ENCODE measurements around the gene TRPC4AP. TPM values are rescaled to one million over a fixed set of nuclear protein-coding genes. Genes with fewer than 3 reads are reported as not detected.

Gene TRPC4AP
- total RNA-seq, 4 donors from 2014 or later, result 62.7 to 101 (median 80.8) TPM

GRCh38 chr20:34989118-34989517, 103.5 kb downstream of the TRPC4AP start:
- Histone ChIP-seq H3K9me3 (no peaks in the 10 kb centered on the region), H3K36me3 (peaks cover 0 to 5% (median 0%) of the 10 kb centered on the region in 3 donors)

GRCh38 chr20:34988191-34988540, 104.4 kb downstream of the TRPC4AP start:
- H3K36me3 ChIP-seq, result no peaks in the 10 kb centered on the region
- H3K4me3 ChIP-seq, result no peak overlapping the region
- H3K4me1 ChIP-seq, result peaks cover 0 to 15% (median 0%) of the 10 kb centered on the region in 4 donors
- H3K9me3 ChIP-seq, result no peaks in the 10 kb centered on the region
- no peak for DNase-seq
- no peaks in the 10 kb centered on the region for H3K27me3 ChIP-seq
- no peak overlapping the region for H3K27ac ChIP-seq
- TF ChIP-seq CTCF (IDR thresholded peaks at IDR 0.05), result no peak
- no peak for TF ChIP-seq POLR2A (IDR thresholded peaks at IDR 0.05)

More at GRCh38 chr20:34989118-34989517, 103.5 kb downstream of the TRPC4AP start:
- DNase-seq, result no peak
- no peaks in the 10 kb centered on the region for H3K27me3 ChIP-seq
- peaks cover 0 to 5% (median 0%) of the 10 kb centered on the region in 4 donors for H3K4me1 ChIP-seq
- no peak overlapping the region for H3K4me3 ChIP-seq
- no peak overlapping the region for H3K27ac ChIP-seq
- no peak for TF ChIP-seq POLR2A (IDR thresholded peaks at IDR 0.05)
- no peak for TF ChIP-seq CTCF (IDR thresholded peaks at IDR 0.05)

GRCh38 chr20:34987288-34988190, 105.1 kb downstream of the TRPC4AP start:
- no peaks in the 10 kb centered on the region for H3K27me3 ChIP-seq
- TF ChIP-seq CTCF (IDR thresholded peaks at IDR 0.05) (no peak), POLR2A (IDR thresholded peaks at IDR 0.05) (no peak)
- H3K27ac ChIP-seq, result no peak overlapping the region
- no peaks in the 10 kb centered on the region for H3K9me3 ChIP-seq
- no peak overlapping the region for H3K4me3 ChIP-seq
- no peak for DNase-seq
- H3K4me1 ChIP-seq, result peaks cover 0 to 17% (median 0%) of the 10 kb centered on the region in 4 donors
- no peaks in the 10 kb centered on the region for H3K36me3 ChIP-seq

GRCh38 chr20:34986311-34987287, 106.0 kb downstream of the TRPC4AP start:
- TF ChIP-seq POLR2A (IDR thresholded peaks at IDR 0.05) (no peak), CTCF (IDR thresholded peaks at IDR 0.05) (no peak)

GRCh38 chr20:34985461-34986310, 106.9 kb downstream of the TRPC4AP start:
- H3K9me3 ChIP-seq, result no peaks in the 10 kb centered on the region
- H3K27me3 ChIP-seq, result no peaks in the 10 kb centered on the region
- H3K36me3 ChIP-seq, result no peaks in the 10 kb centered on the region
- TF ChIP-seq CTCF (IDR thresholded peaks at IDR 0.05), result no peak
- TF ChIP-seq POLR2A (IDR thresholded peaks at IDR 0.05), result no peak
- DNase-seq, result no peak
- H3K4me1 ChIP-seq, result peaks cover 0 to 17% (median 0%) of the 10 kb centered on the region in 4 donors
- H3K4me3 ChIP-seq, result no peak overlapping the region
- no peak overlapping the region for H3K27ac ChIP-seq

More at GRCh38 chr20:34986311-34987287, 106.0 kb downstream of the TRPC4AP start:
- Histone ChIP-seq H3K4me1 (peaks cover 0 to 17% (median 0%) of the 10 kb centered on the region in 4 donors), H3K27ac (no peak overlapping the region), H3K9me3 (no peaks in the 10 kb centered on the region), H3K4me3 (no peak overlapping the region), H3K36me3 (no peaks in the 10 kb centered on the region), H3K27me3 (no peaks in the 10 kb centered on the region)
- no peak for DNase-seq
